GM21528 (cell line): ENCODE measurements around the gene PRR5.

Experiments
- ATAC-seq: cut with Tn5 transposase; IDR thresholded peaks from one replicate; pipeline ENCODE4 v1.9.1; 2021; ENCODE audit warnings: mild to moderate bottlenecking, moderate library complexity; ENCODE audit not compliant: unreplicated experiment, low FRiP score

Gene PRR5

GRCh38 chr22:44691796-44692661, 10.0 kb upstream of the PRR5 start:
- ATAC-seq = no peak

GRCh38 chr22:44692662-44693007, 9.4 kb upstream of the PRR5 start:
- no peak for ATAC-seq

- no peak for ATAC-seq
These were observed 8.9 kb upstream of the PRR5 start for GRCh38 chr22:44693145-44693544.

- ATAC-seq = no peak
These were observed 8.2 kb upstream of the PRR5 start for GRCh38 chr22:44693756-44694155.

GRCh38 chr22:44697423-44698141, 4.4 kb upstream of the PRR5 start:
- ATAC-seq = no peak

- ATAC-seq = no peak
These were observed 3.2 kb upstream of the PRR5 start for GRCh38 chr22:44698531-44699421.

- no peak for ATAC-seq
These were observed 1.5 kb upstream of the PRR5 start for GRCh38 chr22:44700456-44700855.

- no peak for ATAC-seq
These were observed 715 bp upstream of the PRR5 start for GRCh38 chr22:44701187-44701790.

GRCh38 chr22:44702479-44703198, 635 bp downstream of the PRR5 start:
- peak; percentile 22 for ATAC-seq

- no peak for ATAC-seq
These were observed 1.4 kb downstream of the PRR5 start for GRCh38 chr22:44703255-44703870.

GRCh38 chr22:44704159-44705021, 2.4 kb downstream of the PRR5 start:
- no peak for ATAC-seq

- no peak for ATAC-seq
These were observed 3.0 kb downstream of the PRR5 start for GRCh38 chr22:44705022-44705297.

GRCh38 chr22:44706488-44706887, 4.5 kb downstream of the PRR5 start:
- no peak for ATAC-seq

- no peak for ATAC-seq
These were observed 5.2 kb downstream of the PRR5 start for GRCh38 chr22:44707178-44707577.

- ATAC-seq = no peak
These were observed 5.7 kb downstream of the PRR5 start for GRCh38 chr22:44707752-44708151.

- ATAC-seq = no peak
These were observed 7.9 kb downstream of the PRR5 start for GRCh38 chr22:44709881-44710392.

- no peak for ATAC-seq
These were observed 8.7 kb downstream of the PRR5 start for GRCh38 chr22:44710474-44711240.

GRCh38 chr22:44711241-44711560, 9.2 kb downstream of the PRR5 start:
- ATAC-seq = no peak
